ENCODE data around the gene AKAP12.

Gene AKAP12, protein sequence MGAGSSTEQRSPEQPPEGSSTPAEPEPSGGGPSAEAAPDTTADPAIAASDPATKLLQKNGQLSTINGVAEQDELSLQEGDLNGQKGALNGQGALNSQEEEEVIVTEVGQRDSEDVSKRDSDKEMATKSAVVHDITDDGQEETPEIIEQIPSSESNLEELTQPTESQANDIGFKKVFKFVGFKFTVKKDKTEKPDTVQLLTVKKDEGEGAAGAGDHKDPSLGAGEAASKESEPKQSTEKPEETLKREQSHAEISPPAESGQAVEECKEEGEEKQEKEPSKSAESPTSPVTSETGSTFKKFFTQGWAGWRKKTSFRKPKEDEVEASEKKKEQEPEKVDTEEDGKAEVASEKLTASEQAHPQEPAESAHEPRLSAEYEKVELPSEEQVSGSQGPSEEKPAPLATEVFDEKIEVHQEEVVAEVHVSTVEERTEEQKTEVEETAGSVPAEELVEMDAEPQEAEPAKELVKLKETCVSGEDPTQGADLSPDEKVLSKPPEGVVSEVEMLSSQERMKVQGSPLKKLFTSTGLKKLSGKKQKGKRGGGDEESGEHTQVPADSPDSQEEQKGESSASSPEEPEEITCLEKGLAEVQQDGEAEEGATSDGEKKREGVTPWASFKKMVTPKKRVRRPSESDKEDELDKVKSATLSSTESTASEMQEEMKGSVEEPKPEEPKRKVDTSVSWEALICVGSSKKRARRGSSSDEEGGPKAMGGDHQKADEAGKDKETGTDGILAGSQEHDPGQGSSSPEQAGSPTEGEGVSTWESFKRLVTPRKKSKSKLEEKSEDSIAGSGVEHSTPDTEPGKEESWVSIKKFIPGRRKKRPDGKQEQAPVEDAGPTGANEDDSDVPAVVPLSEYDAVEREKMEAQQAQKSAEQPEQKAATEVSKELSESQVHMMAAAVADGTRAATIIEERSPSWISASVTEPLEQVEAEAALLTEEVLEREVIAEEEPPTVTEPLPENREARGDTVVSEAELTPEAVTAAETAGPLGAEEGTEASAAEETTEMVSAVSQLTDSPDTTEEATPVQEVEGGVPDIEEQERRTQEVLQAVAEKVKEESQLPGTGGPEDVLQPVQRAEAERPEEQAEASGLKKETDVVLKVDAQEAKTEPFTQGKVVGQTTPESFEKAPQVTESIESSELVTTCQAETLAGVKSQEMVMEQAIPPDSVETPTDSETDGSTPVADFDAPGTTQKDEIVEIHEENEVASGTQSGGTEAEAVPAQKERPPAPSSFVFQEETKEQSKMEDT (N-terminal part only)

DNA sequence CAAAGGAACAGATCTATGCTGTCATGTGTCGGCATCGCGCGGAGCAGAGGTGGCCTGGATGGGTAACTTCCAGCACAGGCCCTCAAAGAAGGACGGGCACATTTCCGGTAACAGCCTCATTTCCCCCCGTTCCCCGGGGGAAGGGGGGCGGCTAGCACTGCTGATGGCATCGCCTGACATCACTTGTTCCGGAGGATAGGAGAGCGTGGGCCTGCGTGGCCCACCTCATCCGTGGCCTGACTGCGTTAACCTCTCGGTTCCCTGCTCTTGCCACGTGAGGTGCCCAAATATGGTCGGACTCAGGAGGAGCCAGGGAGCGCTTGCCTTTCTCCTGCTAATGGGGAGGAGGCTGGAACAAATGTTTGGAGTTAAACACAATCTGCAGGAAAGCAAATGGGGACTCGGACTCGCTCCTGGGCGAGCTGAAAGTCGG is at the start of gene AKAP12:
AKAP12 (plus strand) TSS at position 365 of the 433 bp plus-strand sequence. CDS start 596 bp downstream, outside the sequence.
- no peak for DNase-seq (ENCODE audit: low read depth)
- peak within 1 kb of the TSS; percentile 67 for H3K4me3 ChIP-seq (ENCODE audit: low read length)
- TF ChIP-seq, protein P1, sequence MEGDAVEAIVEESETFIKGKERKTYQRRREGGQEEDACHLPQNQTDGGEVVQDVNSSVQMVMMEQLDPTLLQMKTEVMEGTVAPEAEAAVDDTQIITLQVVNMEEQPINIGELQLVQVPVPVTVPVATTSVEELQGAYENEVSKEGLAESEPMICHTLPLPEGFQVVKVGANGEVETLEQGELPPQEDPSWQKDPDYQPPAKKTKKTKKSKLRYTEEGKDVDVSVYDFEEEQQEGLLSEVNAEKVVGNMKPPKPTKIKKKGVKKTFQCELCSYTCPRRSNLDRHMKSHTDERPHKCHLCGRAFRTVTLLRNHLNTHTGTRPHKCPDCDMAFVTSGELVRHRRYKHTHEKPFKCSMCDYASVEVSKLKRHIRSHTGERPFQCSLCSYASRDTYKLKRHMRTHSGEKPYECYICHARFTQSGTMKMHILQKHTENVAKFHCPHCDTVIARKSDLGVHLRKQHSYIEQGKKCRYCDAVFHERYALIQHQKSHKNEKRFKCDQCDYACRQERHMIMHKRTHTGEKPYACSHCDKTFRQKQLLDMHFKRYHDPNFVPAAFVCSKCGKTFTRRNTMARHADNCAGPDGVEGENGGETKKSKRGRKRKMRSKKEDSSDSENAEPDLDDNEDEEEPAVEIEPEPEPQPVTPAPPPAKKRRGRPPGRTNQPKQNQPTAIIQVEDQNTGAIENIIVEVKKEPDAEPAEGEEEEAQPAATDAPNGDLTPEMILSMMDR (conservative IDR thresholded peaks at IDR 0.05; ENCODE audit: low read depth, low read length), result no peak

DNA sequence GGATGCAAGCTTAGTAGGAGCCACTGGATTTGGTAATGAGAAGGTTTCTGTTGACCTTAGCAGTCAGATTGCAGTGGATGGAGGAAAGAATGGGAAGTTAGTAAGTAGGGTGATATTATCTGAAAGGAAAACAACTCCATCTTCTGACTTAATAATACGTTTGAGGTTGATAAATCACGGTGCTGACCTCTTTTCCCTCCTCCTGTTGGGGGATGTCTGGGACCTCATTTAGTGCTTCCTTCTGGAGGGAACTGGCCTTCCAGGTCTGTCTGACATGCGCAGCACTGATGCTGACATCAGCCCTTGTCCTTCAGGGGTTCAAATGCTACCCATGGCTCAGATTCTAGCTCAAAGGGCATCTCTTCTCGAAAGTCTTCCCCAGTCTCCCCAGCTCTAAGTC is 48.2 kb upstream of the AKAP12 start:
- TF ChIP-seq, protein P1 (conservative IDR thresholded peaks at IDR 0.05; ENCODE audit: low read depth, low read length), result no peak
- no peak overlapping the region for H3K4me3 ChIP-seq (ENCODE audit: low read length)
- DNase-seq (ENCODE audit: low read depth), result no peak

DNA sequence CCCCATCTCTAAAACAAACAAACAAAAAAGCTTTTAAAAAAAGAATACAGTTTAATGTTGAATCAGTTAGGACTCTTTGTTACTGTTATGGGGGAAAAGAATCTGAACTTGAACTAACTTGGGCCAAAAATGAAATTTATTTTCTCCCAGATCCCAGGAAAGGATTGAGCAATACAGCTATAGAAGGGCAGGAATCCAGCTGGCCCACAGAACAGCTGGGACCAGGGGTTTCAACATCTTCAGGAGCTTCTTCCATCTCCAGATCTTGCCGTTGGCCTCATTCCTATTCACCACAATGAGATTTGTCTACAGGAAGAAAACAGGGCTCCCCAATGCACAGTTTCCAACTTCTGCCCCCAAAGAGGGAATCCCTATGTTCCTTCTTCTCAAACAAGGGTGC is 43.2 kb upstream of the AKAP12 start:
- TF ChIP-seq, protein P1 (conservative IDR thresholded peaks at IDR 0.05; ENCODE audit: low read depth, low read length), result no peak
- DNase-seq (ENCODE audit: low read depth), result no peak
- H3K4me3 ChIP-seq (ENCODE audit: low read length), result no peak overlapping the region

DNA sequence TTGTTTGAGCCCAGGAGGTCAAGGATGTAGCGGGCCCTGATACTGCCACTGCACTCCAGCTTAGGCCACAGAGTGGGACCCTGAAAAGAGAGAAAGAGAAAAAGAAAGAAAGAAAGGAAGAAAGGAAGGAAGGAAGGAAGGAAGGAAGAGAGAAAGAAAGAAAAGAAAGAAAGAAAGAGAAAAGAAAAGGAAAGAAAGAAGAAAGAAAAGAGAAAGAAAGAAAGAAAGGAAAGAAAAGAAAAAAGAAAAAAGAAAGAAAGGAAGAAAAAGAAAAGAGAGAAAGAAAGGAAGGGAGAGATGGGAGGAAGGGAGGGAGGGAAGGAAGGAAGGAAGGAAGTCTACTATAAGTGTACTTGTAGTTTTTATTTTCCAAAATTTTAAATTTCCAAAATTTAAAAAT is 42.2 kb upstream of the AKAP12 start:
- no peak for DNase-seq (ENCODE audit: low read depth)
- H3K4me3 ChIP-seq (ENCODE audit: low read length), result no peak overlapping the region
- TF ChIP-seq, protein P1 (conservative IDR thresholded peaks at IDR 0.05; ENCODE audit: low read depth, low read length), result no peak

DNA sequence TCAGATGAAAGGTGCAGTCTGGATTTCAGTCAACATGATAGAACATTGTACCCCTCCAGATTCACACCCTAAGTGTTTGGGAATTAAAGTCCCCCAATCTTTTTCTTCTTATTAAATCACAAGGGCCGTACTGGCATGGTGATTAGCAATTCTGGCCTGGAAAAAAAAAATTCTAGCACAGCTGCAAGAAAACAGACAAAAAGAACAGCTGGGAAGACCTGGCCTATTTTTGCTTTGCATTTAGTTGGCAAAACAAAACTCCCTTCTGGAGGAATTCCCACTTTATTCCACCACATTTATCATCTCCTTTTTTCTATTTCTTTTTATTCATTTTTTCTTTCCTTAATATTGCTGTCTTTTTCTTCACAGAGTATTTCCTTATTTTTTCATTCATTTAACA is 39.8 kb upstream of the AKAP12 start:
- TF ChIP-seq, protein P1 (conservative IDR thresholded peaks at IDR 0.05; ENCODE audit: low read depth, low read length), result no peak
- H3K4me3 ChIP-seq (ENCODE audit: low read length), result no peak overlapping the region
- DNase-seq (ENCODE audit: low read depth), result no peak

DNA sequence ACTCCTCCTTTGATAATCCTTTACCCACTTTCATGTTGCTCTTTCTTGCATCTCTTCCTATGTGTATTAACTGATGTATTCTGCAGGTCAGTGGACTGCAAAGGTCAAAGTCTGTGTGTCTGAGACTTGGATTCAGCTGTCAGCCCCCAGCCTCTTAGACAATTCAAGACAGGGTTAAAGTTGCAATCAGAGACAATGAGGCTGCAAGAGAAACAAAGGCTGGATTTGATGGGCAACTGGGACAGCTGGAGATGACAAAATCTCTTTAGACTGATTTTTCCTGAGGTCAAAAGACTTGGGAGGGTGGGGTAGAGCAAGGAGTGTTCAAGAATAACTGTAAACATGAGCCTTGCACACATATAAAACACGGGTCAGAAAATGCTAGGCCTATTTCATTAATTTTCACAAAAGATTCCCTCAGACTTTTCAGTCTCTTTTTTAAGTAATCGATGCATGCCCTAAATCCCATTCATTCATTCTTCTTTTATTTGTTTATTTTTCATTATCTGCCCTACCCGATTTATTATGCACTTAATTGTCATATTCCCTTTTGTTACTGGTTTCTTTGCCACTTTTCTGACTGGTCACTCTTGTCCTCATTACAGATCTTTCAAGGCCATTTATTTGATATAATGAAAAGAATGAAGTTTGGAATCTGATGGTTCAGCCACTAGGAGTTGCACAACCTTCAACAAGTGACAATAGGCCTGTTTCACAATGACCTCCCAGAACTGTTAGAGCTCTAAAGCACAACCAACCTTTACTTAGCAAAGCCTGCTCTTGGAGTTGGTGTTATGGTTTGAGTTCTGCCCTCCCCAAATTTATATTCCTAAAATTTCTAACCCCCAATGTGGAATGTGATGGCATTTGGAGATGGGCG is 33.8 kb upstream of the AKAP12 start:
- H3K4me3 ChIP-seq (ENCODE audit: low read length), result no peak overlapping the region
- TF ChIP-seq, protein P1 (conservative IDR thresholded peaks at IDR 0.05; ENCODE audit: low read depth, low read length), result no peak
- DNase-seq (ENCODE audit: low read depth), result no peak

Data from retinal pigment epithelial cell (primary cell).